Omental fat pad (tissue), 4 donors: ENCODE data around the gene CSNK2A1. TPM values are rescaled to one million over a fixed set of nuclear protein-coding genes. Genes with fewer than 3 reads are reported as not detected.

Experiments used
- ATAC-seq: fragments of 150-250 bp; one replicate; pipeline ENCODE4 v1.9.1; 2016; ENCODE audit warnings: mild to moderate bottlenecking, moderate library complexity; ENCODE audit not compliant: low FRiP score
- DNase-seq: peaks from one replicate; pipeline ENCODE4 v3.0.0-alpha.2; 2019; ENCODE audit warnings: low spot score
- CTCF ChIP-seq, 3 donors: fragments of 450-650 bp; IDR thresholded peaks; one replicate each; pipeline ENCODE4 v1.5.1; 2016 to 2017; ENCODE audit warnings: antibody characterized with exemption in 3 of 3, mild to moderate bottlenecking in 3 of 3, moderate library complexity in 2 of 3
- total RNA-seq, 4 donors: library from RNA; depleted of rRNA; stranded (reverse); fragments of >200 nt; gene quantifications; one replicate each; pipeline ENCODE4 v1.1.0, GENCODE V29; 2016

Gene CSNK2A1
- total RNA-seq, 4 donors from 2014 or later: 67.3 to 94.8 (median 84.7) TPM

- DNase-seq (no peak), ATAC-seq (no peak)
- no peak for TF ChIP-seq CTCF (IDR thresholded peaks at IDR 0.05)
These were observed 103.0 kb downstream of the CSNK2A1 start for GRCh38 chr20:440636-441035.

GRCh38 chr20:440148-440547 is 103.4 kb downstream of the CSNK2A1 start:
- ATAC-seq: no peak
- no peak for DNase-seq

GRCh38 chr20:438571-439469 is 104.8 kb downstream of the CSNK2A1 start:
- TF ChIP-seq CTCF (IDR thresholded peaks at IDR 0.05): no peak
- no peak for ATAC-seq
- no peak for DNase-seq

More at GRCh38 chr20:440148-440547, 103.4 kb downstream of the CSNK2A1 start:
- no peak for TF ChIP-seq CTCF (IDR thresholded peaks at IDR 0.05)

GRCh38 chr20:437787-438486 is 105.7 kb downstream of the CSNK2A1 start:
- no peak for ATAC-seq
- no peak for TF ChIP-seq CTCF (IDR thresholded peaks at IDR 0.05)
- no peak for DNase-seq

- ATAC-seq (no peak), DNase-seq (no peak)
- TF ChIP-seq CTCF (IDR thresholded peaks at IDR 0.05): no peak
These were observed 107.1 kb downstream of the CSNK2A1 start for GRCh38 chr20:436476-436875.

GRCh38 chr20:435558-435957 is 108.0 kb downstream of the CSNK2A1 start:
- ATAC-seq (no peak), DNase-seq (no peak)
- no peak for TF ChIP-seq CTCF (IDR thresholded peaks at IDR 0.05)
